ENCODE measurements around the gene PNRC1.
"Not testable (repeated sequence)": the region's sequence is repeated elsewhere in the genome, so short reads cannot be mapped to it uniquely, and the experiment has no call there.

Gene PNRC1

DNA sequence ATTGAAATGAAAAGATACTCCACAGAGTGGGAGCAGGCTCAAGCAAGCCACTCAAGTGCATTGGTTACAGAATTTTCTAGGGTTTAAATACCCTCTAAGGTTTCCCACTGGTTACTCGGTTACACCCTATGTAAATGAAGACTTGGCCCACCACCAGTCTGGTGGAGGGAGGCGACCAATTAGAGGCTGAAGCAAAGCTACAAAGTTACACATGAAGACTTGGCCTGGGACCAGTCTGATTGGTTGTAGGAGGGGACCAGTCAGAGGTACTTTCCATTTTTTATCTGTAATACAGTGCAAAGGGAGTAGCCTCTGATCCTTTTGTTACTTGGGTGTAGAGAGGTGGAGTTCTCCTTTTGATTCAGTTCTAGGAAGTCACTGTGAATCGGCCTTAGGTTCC lies 29.7 kb downstream of the PNRC1 start:
- no peak for DNase-seq (ENCODE audit: low spot score)

GRCh38 chr6:89111933-89112332 lies 31.4 kb downstream of the PNRC1 start:
- DNase-seq (ENCODE audit: low spot score) = no peak

DNA sequence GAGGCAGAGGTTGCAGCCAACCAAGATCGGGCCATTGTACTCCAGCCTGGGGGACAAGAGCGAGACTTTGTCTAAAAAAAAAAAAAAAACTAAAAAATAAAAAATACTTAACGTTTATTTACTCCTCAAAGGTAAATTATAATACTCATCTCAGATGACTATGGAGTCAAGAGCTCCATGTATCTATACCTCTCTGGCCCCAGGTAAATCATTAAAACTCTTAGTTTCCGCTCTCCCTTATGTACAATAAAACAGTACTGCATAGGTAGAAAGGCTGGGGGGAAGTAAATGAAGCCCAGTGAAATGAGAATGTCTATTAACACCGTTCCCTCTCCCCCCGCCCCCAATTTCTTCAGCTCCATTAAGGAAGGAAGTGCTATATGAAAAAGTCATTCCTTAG lies 36.2 kb downstream of the PNRC1 start:
- no peak for DNase-seq (ENCODE audit: low spot score)

GRCh38 chr6:89117211-89118108 lies 36.9 kb downstream of the PNRC1 start, which contains the start of gene SRSF12:
TSS of gene SRSF12 (minus strand) at chr6:89118071. CDS start at chr6:89117887, 184 bp downstream.
- peak; percentile 31 for DNase-seq (ENCODE audit: low spot score)

DNA sequence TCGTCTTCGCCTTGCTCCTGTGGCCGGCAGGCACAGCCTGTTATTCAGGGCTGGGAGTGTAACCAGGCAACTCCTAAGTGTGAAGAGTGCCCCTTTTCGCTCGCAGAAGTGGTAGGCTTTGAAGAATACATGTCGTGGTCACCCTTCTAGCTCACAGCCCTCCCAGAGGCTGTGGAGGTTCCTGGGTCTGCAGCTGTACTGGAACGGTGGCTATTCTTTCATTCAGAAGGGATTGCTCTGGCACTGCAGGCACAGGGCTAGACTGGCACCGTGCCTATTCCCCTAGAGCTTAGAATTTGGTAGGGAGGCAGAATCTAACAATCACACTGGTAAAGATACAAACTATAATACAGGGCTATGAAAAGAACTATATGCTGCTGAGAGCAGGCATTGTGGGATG lies 38.4 kb downstream of the PNRC1 start:
- DNase-seq (ENCODE audit: low spot score) = peak; percentile 58

DNA sequence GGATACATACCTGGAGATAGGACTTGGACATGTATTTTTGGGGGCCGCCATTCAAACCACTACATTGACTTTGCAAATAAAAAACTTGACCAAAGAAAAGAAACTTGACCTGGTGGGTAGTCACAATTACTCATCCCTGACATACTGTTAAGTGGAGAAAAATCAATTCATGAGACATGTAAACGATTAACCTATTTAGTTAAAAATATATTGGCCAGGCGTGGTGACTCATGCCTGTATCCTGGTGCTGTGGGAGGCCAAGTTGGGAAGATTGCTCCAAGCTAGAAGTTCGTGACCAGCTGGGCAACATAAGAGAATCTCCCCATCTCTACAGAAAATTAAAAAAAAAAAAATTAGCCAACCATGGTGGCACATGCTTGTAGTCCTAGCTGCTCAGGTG lies 39.8 kb downstream of the PNRC1 start:
- no peak for DNase-seq (ENCODE audit: low spot score)

DNA sequence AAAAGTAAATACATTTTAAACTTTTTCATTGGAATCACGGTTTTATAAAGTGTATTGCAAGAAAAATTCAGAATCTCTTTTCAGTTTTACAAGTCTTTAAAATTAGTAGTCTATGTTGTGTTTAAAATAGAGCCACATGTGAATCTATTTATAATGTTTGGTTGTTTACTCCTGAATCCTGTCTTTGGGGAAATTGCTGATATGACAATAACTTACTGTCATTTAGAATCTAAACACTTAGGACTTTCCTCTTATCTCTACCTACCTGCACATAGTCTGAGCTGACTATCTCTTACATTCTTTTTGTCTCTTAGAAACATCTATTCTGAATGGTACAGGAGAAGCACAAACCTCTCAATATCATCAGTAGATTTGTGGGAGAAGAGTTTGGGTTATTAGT lies 41.4 kb downstream of the PNRC1 start:
- no peak for DNase-seq (ENCODE audit: low spot score)

GRCh38 chr6:89122625-89123024 lies 42.1 kb downstream of the PNRC1 start:
- peak; percentile 71 for DNase-seq (ENCODE audit: low spot score)

DNA sequence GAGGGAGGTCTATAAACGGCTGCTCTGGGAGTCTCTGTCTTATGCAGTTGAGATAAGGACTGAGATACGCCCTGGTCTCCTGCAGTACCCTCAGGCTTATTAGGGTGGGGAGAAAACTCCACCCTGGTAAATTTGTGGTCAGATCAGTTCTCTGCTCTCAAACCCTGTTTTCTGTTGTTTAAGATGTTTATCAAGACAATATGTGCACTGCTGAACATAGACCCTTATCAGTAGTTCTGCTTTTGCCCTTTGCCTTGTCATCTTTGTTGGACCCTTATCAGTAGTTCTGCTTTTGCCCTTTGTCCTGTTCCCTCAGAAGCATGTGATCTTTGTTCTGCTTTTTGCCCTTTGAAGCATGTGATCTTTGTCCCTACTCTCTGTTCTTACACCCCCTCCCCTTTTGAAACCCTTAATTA lies 47.7 kb downstream of the PNRC1 start:
- not testable (repeated sequence) for DNase-seq (ENCODE audit: low spot score)

- no peak for DNase-seq (ENCODE audit: low spot score)
These were observed 51.0 kb downstream of the PNRC1 start for GRCh38 chr6:89131599-89131998.

DNA sequence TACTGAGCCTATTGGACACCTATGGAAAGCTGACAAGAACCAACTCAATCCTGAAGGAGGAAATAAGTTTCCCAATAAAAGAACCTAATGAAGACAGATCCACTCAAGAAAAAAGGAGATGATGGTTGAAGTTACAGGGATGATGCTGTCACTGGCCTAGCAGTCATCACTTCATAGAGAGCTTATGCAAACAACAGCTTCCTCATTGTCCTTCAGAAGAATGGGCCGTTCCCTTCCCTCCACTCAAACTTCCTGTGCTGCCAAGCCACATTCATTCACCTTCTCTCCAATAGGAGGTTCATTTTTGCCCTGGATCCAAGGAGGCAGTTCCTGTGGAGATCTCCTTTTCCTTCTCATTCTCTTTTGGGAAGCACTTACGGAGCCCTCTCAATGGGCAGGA lies 51.5 kb downstream of the PNRC1 start:
- DNase-seq (ENCODE audit: low spot score) = no peak

GRCh38 chr6:89133981-89134380 lies 53.4 kb downstream of the PNRC1 start:
- no peak for DNase-seq (ENCODE audit: low spot score)

DNA sequence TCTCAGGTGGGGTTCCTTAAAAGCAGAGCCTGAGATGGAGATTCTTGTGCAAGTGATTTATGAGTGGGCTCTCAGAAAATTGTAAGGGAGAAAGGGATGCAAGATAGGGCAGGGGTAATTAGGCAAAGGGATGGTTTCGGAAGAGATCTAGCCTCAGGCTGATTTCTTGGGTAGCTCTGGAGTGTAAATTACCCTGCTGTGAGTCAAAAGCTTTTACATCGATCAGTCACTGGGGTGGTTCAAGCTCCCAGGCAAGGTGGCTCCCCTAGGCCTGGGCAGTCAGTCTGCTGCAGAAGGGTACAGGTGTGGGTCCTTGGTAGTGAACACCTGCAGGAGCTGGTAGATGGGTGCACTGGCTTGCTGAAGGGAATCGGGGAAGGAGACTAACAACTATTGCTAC lies 54.2 kb downstream of the PNRC1 start:
- no peak for DNase-seq (ENCODE audit: low spot score)

All from cerebellar cortex (tissue), 1 donor.